Heart left ventricle (tissue), 13 donors: ENCODE data around the gene ACSF3.

Experiments
- POLR2A ChIP-seq, 2 donors: fragments of 450-650 bp; IDR thresholded peaks; one replicate each; pipeline ENCODE4 v1.6.1; 2017; ENCODE audit warnings: antibody characterized with exemption in 2 of 2, mild to moderate bottlenecking in 2 of 2, moderate library complexity in 2 of 2
- TF ChIP-seq, protein P1 (sequence below), 12 donors: fragments of 200-600 bp; sonication (generic) in 4 of 12; IDR thresholded peaks; one replicate each; pipeline versions ENCODE4 v1.5.0 to v1.8.0; 2018 to 2022; ENCODE audit warnings: antibody characterized with exemption in 12 of 12, mild to moderate bottlenecking in 5 of 12
- donor health status: ischemic (EF 13 %, LVEDD 7.1; RV severe dilation, severe dysfunction).
- donor health status: DM: no; HTN: yes; CAD: no.
- donor health status: DM: no; HTN: no; CAD: no.
- donor health status: ischemic (EF 25% LVEDD 6.9; RV normal size, moderate dysfunction).
- donor health status: ischemic (EF 25% LVEDD 5.7; RV mildly dilated, moderate dysfunction).
- donor health status: ischemic (EF 35%, LVEDD 5.7; RV mildly dilated, moderate dysfunction).
- donor health status: nonischemic (EF 11% LVEDD 7.7; RV severe dilation, severe dysfunction).
- donor health status: DM: yes; HTN: yes; CAD: no.
- donor health status: PGD.
- donor health status: ischemic (EF 29% LVEDD 5.4; RV normal size, mild dysfunction).
- donor health status: nonischemic (EF 23%, LVEDD 6.1; RV moderate dilation, normal function).

- no peak for TF ChIP-seq POLR2A (IDR thresholded peaks at IDR 0.05)
- TF ChIP-seq, protein P1, sequence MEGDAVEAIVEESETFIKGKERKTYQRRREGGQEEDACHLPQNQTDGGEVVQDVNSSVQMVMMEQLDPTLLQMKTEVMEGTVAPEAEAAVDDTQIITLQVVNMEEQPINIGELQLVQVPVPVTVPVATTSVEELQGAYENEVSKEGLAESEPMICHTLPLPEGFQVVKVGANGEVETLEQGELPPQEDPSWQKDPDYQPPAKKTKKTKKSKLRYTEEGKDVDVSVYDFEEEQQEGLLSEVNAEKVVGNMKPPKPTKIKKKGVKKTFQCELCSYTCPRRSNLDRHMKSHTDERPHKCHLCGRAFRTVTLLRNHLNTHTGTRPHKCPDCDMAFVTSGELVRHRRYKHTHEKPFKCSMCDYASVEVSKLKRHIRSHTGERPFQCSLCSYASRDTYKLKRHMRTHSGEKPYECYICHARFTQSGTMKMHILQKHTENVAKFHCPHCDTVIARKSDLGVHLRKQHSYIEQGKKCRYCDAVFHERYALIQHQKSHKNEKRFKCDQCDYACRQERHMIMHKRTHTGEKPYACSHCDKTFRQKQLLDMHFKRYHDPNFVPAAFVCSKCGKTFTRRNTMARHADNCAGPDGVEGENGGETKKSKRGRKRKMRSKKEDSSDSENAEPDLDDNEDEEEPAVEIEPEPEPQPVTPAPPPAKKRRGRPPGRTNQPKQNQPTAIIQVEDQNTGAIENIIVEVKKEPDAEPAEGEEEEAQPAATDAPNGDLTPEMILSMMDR (IDR thresholded peaks at IDR 0.05) = no peak
Observed at GRCh38 chr16:89154390-89155183, 60.9 kb downstream of the ACSF3 start.
